HCT116 (cell line): ENCODE measurements around the gene HDAC1.

Source experiments
- ATF3 ChIP-seq: IDR thresholded peaks from 2 replicates; pipeline ENCODE4 v1.6.1; 2012
- CTCF ChIP-seq, 3 experiments: fragments of 200-600 bp in 1 of 3; sonication (generic) in 1 of 3; IDR thresholded peaks in 2 of 3; conservative IDR thresholded peaks in 1 of 3; 2 replicates each; pipeline ENCODE4 v1.5.1; 2012 to 2017; ENCODE audit warnings: low read depth in 2 of 3, low read length in 2 of 3, antibody characterized with exemption in 1 of 3, borderline replicate concordance in 1 of 3, control low read depth in 1 of 3, mild to moderate bottlenecking in 1 of 3, mixed read lengths in 1 of 3, mixed run types in 1 of 3, moderate library complexity in 1 of 3; ENCODE audit not compliant: insufficient read depth in 1 of 3
- EGR1 ChIP-seq: IDR thresholded peaks from 2 replicates; pipeline ENCODE4 v1.6.1; 2012; ENCODE audit warnings: low read depth
- ELF1 ChIP-seq: IDR thresholded peaks from 2 replicates; pipeline ENCODE4 v1.6.1; 2012; ENCODE audit warnings: low read depth, borderline replicate concordance
- EZH2 ChIP-seq: fragments of 200-600 bp; sonication (generic); IDR thresholded peaks from 2 replicates; pipeline ENCODE4 v1.6.1; 2017; ENCODE audit warnings: antibody characterized with exemption, mixed run types
- MAX ChIP-seq: IDR thresholded peaks from 2 replicates; pipeline ENCODE4 v1.6.1; 2012
- POLR2A ChIP-seq: IDR thresholded peaks from 2 replicates; pipeline ENCODE4 v1.7.0; 2011; ENCODE audit warnings: borderline replicate concordance; ENCODE audit not compliant: insufficient read depth, insufficient read length; ENCODE audit errors: extremely low read depth
- POLR2AphosphoS5 ChIP-seq: IDR thresholded peaks from 2 replicates; pipeline ENCODE4 v1.6.1; 2011; ENCODE audit warnings: mild to moderate bottlenecking, low read depth, low read length, moderate library complexity
- RAD21 ChIP-seq: IDR thresholded peaks from 2 replicates; pipeline ENCODE4 v1.6.1; 2012; ENCODE audit warnings: low read depth, mild to moderate bottlenecking
- REST ChIP-seq: IDR thresholded peaks from 2 replicates; pipeline ENCODE4 v1.6.1; 2012; ENCODE audit warnings: low read depth
- SP1 ChIP-seq: IDR thresholded peaks from 2 replicates; pipeline ENCODE4 v1.6.1; 2012; ENCODE audit warnings: low read depth
- SRF ChIP-seq: IDR thresholded peaks from 2 replicates; pipeline ENCODE4 v1.6.1; 2012; ENCODE audit warnings: low read depth
- YY1 ChIP-seq: IDR thresholded peaks from 2 replicates; pipeline ENCODE4 v1.6.1; 2011; ENCODE audit warnings: low read length, low read depth, moderate library complexity, mild to moderate bottlenecking; ENCODE audit not compliant: insufficient replicate concordance; ENCODE audit errors: extremely low read depth

- TF ChIP-seq POLR2A (no peak), RAD21 (no peak), EGR1 (no peak), CTCF (IDR thresholded peaks at IDR 0.05 in 2 of 3, conservative IDR thresholded peaks at IDR 0.05 in 1 of 3; ENCODE audit: borderline replicate concordance in 1 of 3, insufficient read depth in 1 of 3, low read depth in 2 of 3, low read length in 2 of 3) (no peak), ATF3 (no peak), REST (no peak), SRF (no peak), ELF1 (no peak), POLR2AphosphoS5 (no peak), MAX (no peak), EZH2 (no peak), YY1 (no peak), SP1 (no peak; the same call in 1 of the 2 replicates)
Observed at GRCh38 chr1:32291145-32291707, 657 bp upstream of the HDAC1 start.
